H1 (cell line): ENCODE measurements around the gene CFHR3. TPM values are rescaled to one million over a fixed set of nuclear protein-coding genes. Genes with fewer than 3 reads are reported as not detected.

Experiments
- CEBPB ChIP-seq: IDR thresholded peaks from 2 replicates; pipeline ENCODE4 v1.6.1; 2012; ENCODE audit warnings: low read depth, low read length
- NRF1 ChIP-seq: IDR thresholded peaks from 2 replicates; pipeline ENCODE4 v1.6.1; 2011; ENCODE audit warnings: mild to moderate bottlenecking, low read depth, low read length, improper control_type of control experiment
- PHF8 ChIP-seq: fragments of 200-600 bp; sonication (generic); conservative IDR thresholded peaks from 2 replicates; pipeline ENCODE4 v1.7.1; 2012; ENCODE audit warnings: low read depth, mild to moderate bottlenecking, inconsistent platforms, low read length, moderate library complexity
- polyA plus RNA-seq, 7 experiments: library from polyadenylated mRNA; depleted of rRNA in 3 of 7; stranded (reverse) in 5 of 7; unstranded in 2 of 7; fragments of >200 nt in 5 of 7; fragments of 200-250 nt in 2 of 7; gene quantifications; 1 replicate in 5 of 7; 2 replicates in 1 of 7; 4 replicates in 1 of 7; pipeline versions ENCODE4 v1.2.1 to v1.2.3, GENCODE V29; 2011 to 2013; ENCODE audit warnings: missing spikeins in 2 of 7, mixed read lengths in 2 of 7
- total RNA-seq: library from RNA; stranded (reverse); fragmentation: NEBNext Ultra II Directional; extraction: Animal tissue kit (Norgen Biotek cat#: 25700); gene quantifications from 2 replicates; pipeline ENCODE4 v1.2.1, GENCODE V29; 2021
- TF ChIP-seq, protein P1 (sequence below): fragments of 300-600 bp; sonication (generic); IDR thresholded peaks from 2 replicates; pipeline ENCODE4 v1.7.1; 2012; ENCODE audit warnings: low read length, moderate library complexity, mild to moderate bottlenecking, inconsistent platforms; ENCODE audit not compliant: insufficient replicate concordance

Gene CFHR3
- total and polyA plus RNA-seq, 2 of the 8 experiments (the other 6 are each of a cell fraction or from before 2014, with no cell fraction given): 0.20 to 0.52 TPM

DNA sequence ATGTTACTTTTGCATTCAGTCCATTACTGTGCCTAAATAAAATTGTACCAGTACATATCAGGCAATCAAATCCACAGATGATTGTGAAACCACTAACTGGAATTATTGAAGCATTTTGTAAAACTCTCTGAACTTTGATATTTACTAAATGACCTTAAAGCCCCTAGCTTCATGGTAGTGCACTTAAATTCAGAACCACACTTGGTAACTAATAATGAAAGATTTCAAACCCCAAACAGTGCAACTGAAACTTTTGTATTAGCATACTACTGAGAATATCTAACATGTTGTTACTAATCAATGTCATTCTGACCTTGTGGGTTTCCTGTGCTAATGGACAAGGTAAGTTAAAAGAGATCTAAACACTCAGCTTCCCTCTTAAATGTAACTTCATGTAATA is at the start of gene CFHR3 (continued):
- TF ChIP-seq PHF8: no peak
- TF ChIP-seq, protein P1, sequence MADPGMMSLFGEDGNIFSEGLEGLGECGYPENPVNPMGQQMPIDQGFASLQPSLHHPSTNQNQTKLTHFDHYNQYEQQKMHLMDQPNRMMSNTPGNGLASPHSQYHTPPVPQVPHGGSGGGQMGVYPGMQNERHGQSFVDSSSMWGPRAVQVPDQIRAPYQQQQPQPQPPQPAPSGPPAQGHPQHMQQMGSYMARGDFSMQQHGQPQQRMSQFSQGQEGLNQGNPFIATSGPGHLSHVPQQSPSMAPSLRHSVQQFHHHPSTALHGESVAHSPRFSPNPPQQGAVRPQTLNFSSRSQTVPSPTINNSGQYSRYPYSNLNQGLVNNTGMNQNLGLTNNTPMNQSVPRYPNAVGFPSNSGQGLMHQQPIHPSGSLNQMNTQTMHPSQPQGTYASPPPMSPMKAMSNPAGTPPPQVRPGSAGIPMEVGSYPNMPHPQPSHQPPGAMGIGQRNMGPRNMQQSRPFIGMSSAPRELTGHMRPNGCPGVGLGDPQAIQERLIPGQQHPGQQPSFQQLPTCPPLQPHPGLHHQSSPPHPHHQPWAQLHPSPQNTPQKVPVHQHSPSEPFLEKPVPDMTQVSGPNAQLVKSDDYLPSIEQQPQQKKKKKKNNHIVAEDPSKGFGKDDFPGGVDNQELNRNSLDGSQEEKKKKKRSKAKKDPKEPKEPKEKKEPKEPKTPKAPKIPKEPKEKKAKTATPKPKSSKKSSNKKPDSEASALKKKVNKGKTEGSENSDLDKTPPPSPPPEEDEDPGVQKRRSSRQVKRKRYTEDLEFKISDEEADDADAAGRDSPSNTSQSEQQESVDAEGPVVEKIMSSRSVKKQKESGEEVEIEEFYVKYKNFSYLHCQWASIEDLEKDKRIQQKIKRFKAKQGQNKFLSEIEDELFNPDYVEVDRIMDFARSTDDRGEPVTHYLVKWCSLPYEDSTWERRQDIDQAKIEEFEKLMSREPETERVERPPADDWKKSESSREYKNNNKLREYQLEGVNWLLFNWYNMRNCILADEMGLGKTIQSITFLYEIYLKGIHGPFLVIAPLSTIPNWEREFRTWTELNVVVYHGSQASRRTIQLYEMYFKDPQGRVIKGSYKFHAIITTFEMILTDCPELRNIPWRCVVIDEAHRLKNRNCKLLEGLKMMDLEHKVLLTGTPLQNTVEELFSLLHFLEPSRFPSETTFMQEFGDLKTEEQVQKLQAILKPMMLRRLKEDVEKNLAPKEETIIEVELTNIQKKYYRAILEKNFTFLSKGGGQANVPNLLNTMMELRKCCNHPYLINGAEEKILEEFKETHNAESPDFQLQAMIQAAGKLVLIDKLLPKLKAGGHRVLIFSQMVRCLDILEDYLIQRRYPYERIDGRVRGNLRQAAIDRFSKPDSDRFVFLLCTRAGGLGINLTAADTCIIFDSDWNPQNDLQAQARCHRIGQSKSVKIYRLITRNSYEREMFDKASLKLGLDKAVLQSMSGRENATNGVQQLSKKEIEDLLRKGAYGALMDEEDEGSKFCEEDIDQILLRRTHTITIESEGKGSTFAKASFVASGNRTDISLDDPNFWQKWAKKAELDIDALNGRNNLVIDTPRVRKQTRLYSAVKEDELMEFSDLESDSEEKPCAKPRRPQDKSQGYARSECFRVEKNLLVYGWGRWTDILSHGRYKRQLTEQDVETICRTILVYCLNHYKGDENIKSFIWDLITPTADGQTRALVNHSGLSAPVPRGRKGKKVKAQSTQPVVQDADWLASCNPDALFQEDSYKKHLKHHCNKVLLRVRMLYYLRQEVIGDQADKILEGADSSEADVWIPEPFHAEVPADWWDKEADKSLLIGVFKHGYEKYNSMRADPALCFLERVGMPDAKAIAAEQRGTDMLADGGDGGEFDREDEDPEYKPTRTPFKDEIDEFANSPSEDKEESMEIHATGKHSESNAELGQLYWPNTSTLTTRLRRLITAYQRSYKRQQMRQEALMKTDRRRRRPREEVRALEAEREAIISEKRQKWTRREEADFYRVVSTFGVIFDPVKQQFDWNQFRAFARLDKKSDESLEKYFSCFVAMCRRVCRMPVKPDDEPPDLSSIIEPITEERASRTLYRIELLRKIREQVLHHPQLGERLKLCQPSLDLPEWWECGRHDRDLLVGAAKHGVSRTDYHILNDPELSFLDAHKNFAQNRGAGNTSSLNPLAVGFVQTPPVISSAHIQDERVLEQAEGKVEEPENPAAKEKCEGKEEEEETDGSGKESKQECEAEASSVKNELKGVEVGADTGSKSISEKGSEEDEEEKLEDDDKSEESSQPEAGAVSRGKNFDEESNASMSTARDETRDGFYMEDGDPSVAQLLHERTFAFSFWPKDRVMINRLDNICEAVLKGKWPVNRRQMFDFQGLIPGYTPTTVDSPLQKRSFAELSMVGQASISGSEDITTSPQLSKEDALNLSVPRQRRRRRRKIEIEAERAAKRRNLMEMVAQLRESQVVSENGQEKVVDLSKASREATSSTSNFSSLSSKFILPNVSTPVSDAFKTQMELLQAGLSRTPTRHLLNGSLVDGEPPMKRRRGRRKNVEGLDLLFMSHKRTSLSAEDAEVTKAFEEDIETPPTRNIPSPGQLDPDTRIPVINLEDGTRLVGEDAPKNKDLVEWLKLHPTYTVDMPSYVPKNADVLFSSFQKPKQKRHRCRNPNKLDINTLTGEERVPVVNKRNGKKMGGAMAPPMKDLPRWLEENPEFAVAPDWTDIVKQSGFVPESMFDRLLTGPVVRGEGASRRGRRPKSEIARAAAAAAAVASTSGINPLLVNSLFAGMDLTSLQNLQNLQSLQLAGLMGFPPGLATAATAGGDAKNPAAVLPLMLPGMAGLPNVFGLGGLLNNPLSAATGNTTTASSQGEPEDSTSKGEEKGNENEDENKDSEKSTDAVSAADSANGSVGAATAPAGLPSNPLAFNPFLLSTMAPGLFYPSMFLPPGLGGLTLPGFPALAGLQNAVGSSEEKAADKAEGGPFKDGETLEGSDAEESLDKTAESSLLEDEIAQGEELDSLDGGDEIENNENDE: no peak
- TF ChIP-seq NRF1: no peak
- no peak for TF ChIP-seq CEBPB
